DOHH2 (cell line): ENCODE results near the gene RPS27.

Source experiments
- H3F3A ChIP-seq: fragments of 200-600 bp; sonication (generic), shearing (Covaris generic); 2 replicates; pipeline ENCODE4 v1.6.0; 2016; ENCODE audit warnings: antibody characterized with exemption, mild to moderate bottlenecking; ENCODE audit not compliant: control insufficient read depth, insufficient read depth
- H3K27ac ChIP-seq: fragments of 200-600 bp; sonication (generic); 2 replicates; pipeline ENCODE4 v1.5.1; 2014; ENCODE audit warnings: low read depth, mild to moderate bottlenecking, low read length, moderate library complexity
- H3K27me3 ChIP-seq: fragments of 200-600 bp; sonication (generic); 2 replicates; pipeline ENCODE4 v1.6.1; 2014; ENCODE audit warnings: mild to moderate bottlenecking, low read length, mixed read lengths; ENCODE audit not compliant: control insufficient read depth
- H3K36me3 ChIP-seq: fragments of 200-600 bp; sonication (generic); 2 replicates; pipeline ENCODE4 v1.6.1; 2014; ENCODE audit warnings: mild to moderate bottlenecking, low read length, moderate library complexity, mixed read lengths; ENCODE audit not compliant: control insufficient read depth
- H3K4me1 ChIP-seq: fragments of 200-600 bp; sonication (generic); 2 replicates; pipeline ENCODE4 v1.6.1; 2014; ENCODE audit warnings: mild to moderate bottlenecking, low read length, mixed read lengths; ENCODE audit not compliant: control insufficient read depth
- H3K4me2 ChIP-seq: fragments of 200-600 bp; sonication (generic); 2 replicates; pipeline ENCODE4 v1.6.0; 2014; ENCODE audit warnings: mild to moderate bottlenecking, low read length, moderate library complexity
- H3K4me3 ChIP-seq: fragments of 200-600 bp; sonication (generic); 2 replicates; pipeline ENCODE4 v1.5.1; 2014; ENCODE audit warnings: mild to moderate bottlenecking, low read length, mixed read lengths
- H3K79me2 ChIP-seq: fragments of 200-600 bp; sonication (generic); 2 replicates; pipeline ENCODE4 v1.6.1; 2014; ENCODE audit warnings: mild to moderate bottlenecking, low read length, mixed read lengths; ENCODE audit not compliant: control insufficient read depth
- H3K9me2 ChIP-seq: fragments of 200-600 bp; sonication (generic); replicated peaks from 2 replicates; pipeline ENCODE4 v1.6.1; 2014; ENCODE audit warnings: mild to moderate bottlenecking, low read length, mixed read lengths; ENCODE audit not compliant: control insufficient read depth
- H3K9me3 ChIP-seq: fragments of 200-600 bp; sonication (generic); 2 replicates; pipeline ENCODE4 v1.6.1; 2014; ENCODE audit warnings: antibody characterized with exemption, low read length, mixed read lengths; ENCODE audit not compliant: control insufficient read depth, insufficient read depth
- H4K20me1 ChIP-seq: fragments of 200-600 bp; sonication (generic); 2 replicates; pipeline ENCODE4 v1.6.0; 2014; ENCODE audit warnings: low read depth, mild to moderate bottlenecking, antibody characterized with exemption, low read length, moderate library complexity; ENCODE audit not compliant: control insufficient read depth, insufficient read depth
- CTCF ChIP-seq: fragments of 200-600 bp; sonication (generic); IDR thresholded peaks from one replicate; pipeline ENCODE4 v1.5.1; 2014; ENCODE audit warnings: antibody characterized with exemption, mild to moderate bottlenecking, low read depth, low read length; ENCODE audit not compliant: poor library complexity, severe bottlenecking
- EZH2phosphoT487 ChIP-seq: fragments of 200-600 bp; sonication (generic); IDR thresholded peaks from 2 replicates; pipeline ENCODE4 v1.6.1; 2017; ENCODE audit warnings: borderline replicate concordance, mild to moderate bottlenecking, antibody characterized with exemption, low read length, moderate library complexity, mixed read lengths

The RPS27 gene

GRCh38 chr1:153987621-153988020, 2.9 kb upstream of the RPS27 start:
- H3K4me3 ChIP-seq: peak overlapping the region; percentile 69
- H3F3A ChIP-seq: peaks cover 34% of the 10 kb centered on the region
- H3K27ac ChIP-seq: peak overlapping the region; percentile 78
- H4K20me1 ChIP-seq: 0 out of 2 replicates have a peak, but pooled peaks cover 4% of the 10 kb centered on the region
- H3K9me2 ChIP-seq: no peaks in the 10 kb centered on the region
- H3K4me1 ChIP-seq: peaks cover 55% of the 10 kb centered on the region
- peak overlapping the region; percentile 89 for H3K4me2 ChIP-seq
- peaks cover 21% of the 10 kb centered on the region for H3K79me2 ChIP-seq
- peaks cover 9% of the 10 kb centered on the region; the same call in 1 of the 2 replicates for H3K27me3 ChIP-seq
- no peaks in the 10 kb centered on the region for H3K9me3 ChIP-seq
- H3K36me3 ChIP-seq: peaks cover 20% of the 10 kb centered on the region
- TF ChIP-seq EZH2phosphoT487 (no peak), CTCF (no peak)

GRCh38 chr1:153991151-153991630, 629 bp downstream of the RPS27 start:
- Histone ChIP-seq H3K79me2 (peaks cover 26% of the 10 kb centered on the region), H3K36me3 (peaks cover 50% of the 10 kb centered on the region), H3K4me2 (peak overlapping the region; percentile 90), H3K27ac (peak overlapping the region; percentile 76), H3K4me3 (peak overlapping the region; percentile 91), H4K20me1 (0 out of 2 replicates have a peak, but pooled peaks cover 4% of the 10 kb centered on the region), H3K9me3 (no peaks in the 10 kb centered on the region), H3K9me2 (no peaks in the 10 kb centered on the region), H3F3A (peaks cover 55% of the 10 kb centered on the region), H3K27me3 (no peaks in the 10 kb centered on the region), H3K4me1 (peaks cover 43% of the 10 kb centered on the region)
- TF ChIP-seq CTCF (no peak), EZH2phosphoT487 (no peak)

GRCh38 chr1:153991806-153992205, 1.2 kb downstream of the RPS27 start:
- Histone ChIP-seq H3K4me3 (peak overlapping the region; percentile 91), H3K9me2 (no peaks in the 10 kb centered on the region), H4K20me1 (0 out of 2 replicates have a peak, but pooled peaks cover 4% of the 10 kb centered on the region), H3F3A (peaks cover 56% of the 10 kb centered on the region), H3K9me3 (no peaks in the 10 kb centered on the region), H3K27me3 (no peaks in the 10 kb centered on the region), H3K4me1 (peaks cover 37% of the 10 kb centered on the region), H3K79me2 (peaks cover 26% of the 10 kb centered on the region), H3K27ac (peak overlapping the region; percentile 76), H3K36me3 (peaks cover 50% of the 10 kb centered on the region), H3K4me2 (peak overlapping the region; percentile 90)
- no peak for TF ChIP-seq CTCF
- no peak for TF ChIP-seq EZH2phosphoT487
